ENCODE results near the gene TMCC2. TPM values are rescaled to one million over a fixed set of nuclear protein-coding genes. Genes with fewer than 3 reads are reported as not detected.
A peak's percentile ranks its signal among the peaks of the same experiment; 100 is the strongest.

The TMCC2 gene
- total RNA-seq, 1 experiment from 2014 or later = 2.7 TPM

DNA sequence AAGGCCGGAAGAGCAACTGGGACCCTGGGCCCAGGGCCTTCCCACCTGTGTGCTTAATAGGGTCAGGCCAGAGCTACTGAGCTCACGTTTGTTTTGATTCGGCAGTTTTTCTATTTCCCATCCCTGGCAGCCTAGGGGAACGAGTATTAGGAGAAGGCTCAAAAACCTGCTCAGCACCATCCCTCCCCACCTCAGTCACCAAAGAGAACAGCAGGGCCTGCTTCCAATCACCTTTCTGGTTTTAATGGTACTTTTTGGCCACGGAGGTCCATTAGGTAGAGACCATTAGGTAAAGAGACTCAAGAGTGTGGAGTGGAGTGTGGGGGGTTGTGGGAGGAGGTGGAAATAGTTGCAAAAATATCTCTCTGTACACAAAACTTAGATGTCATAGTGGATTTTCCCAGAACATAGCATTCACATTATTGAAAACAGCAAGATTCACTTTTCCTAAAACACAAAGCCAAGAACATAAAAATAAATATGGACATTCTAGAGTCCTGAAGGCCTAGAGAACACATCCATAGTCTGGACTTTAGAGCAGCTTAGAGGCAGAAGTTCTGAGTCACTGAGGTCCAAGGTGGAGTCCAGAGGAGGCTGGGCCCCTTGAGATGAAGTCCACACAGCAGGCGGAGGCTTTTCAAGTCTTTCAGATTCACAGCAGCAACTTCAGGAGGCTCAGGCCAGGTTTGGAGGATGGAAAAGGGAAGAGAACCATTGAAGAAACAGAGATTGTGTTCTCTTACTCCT, 74.3 kb downstream of the TMCC2 start:
- ATAC-seq = no peak
- intact Hi-C loops (cut with micrococcal nuclease) = no loop called here
- DNase-seq (ENCODE audit: low read depth, low spot score) = no peak

DNA sequence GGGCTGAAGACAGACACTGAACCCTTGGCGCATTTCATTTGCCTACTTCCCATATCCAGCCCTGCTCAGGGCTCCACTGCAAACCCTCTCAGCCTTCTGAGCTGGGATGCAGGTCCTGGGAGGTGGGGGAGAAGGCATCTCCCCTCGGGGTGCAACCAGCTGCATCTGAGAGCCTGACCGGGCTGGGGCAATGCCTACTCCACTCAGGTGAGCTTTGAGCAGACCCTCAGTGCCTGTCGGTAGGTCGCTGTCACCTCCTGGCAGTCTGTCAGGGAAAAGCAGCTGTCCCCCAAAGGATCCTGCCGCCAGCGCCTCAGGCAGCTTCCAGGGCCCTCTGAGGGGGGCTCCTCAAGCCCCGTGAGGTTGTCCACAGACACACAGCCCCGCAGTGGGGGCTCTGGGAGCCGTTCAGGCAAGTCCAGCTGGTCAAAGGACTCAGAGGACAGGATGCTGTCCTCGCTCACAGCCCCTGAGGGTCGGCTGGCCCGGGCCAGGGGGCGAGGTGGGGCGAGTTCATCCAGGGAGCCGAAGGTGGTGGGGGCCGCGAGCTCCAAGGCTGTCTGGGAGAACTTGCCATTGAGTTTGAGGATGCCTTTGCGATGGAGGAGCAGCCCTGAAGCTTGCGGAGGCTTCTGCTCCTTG, 75.6 kb downstream of the TMCC2 start:
- Histone ChIP-seq H3K36me3 (ENCODE audit: control insufficient read depth in 1 of 2, insufficient read depth in 2 of 2, low read length in 2 of 2) (peaks cover 2 to 8% of the 10 kb centered on the region in 2 experiments; a peak in 1 of 4 replicates), H3K4me1 (ENCODE audit: control insufficient read depth in 1 of 2, insufficient read depth in 2 of 2, low read length in 2 of 2) (peaks cover 35 to 49% of the 10 kb centered on the region in 2 experiments), H3K27ac (ENCODE audit: low read depth, low read length) (no peak overlapping the region), H4K20me1 (ENCODE audit: insufficient read depth) (no peaks in the 10 kb centered on the region), H3K9me2 (ENCODE audit: insufficient read depth) (no peaks in the 10 kb centered on the region), H3K4me2 (ENCODE audit: low read length) (no peak overlapping the region), H3K79me2 (ENCODE audit: insufficient read depth, low read length) (no peaks in the 10 kb centered on the region), H3K4me3 (replicated peaks in 1 of 2; ENCODE audit: low read depth in 1 of 2, low read length in 2 of 2) (no peak overlapping the region), H3K9me3 (ENCODE audit: control insufficient read depth in 1 of 2, insufficient read depth in 1 of 2, low read depth in 1 of 2, low read length in 2 of 2) (no peaks in the 10 kb centered on the region), H3K9ac (ENCODE audit: low read length) (no peak overlapping the region), H3K27me3 (ENCODE audit: insufficient read depth, low read length) (no peaks in the 10 kb centered on the region), H2AFZ (ENCODE audit: low read depth, low read length, poor library complexity, severe bottlenecking) (no peak overlapping the region)
- no TSS peak for BruUV-seq (replicated peaks)
- ChIA-PET CTCF (no interaction called here), POLR2A (no interaction called here), RAD21 (ENCODE audit: low non-redundant PET in 1 of 2, low total read pairs in 2 of 2, uncharacterized antibody in 2 of 2, unreplicated experiment in 2 of 2) (no interaction called here)
- intact Hi-C loops (cut with micrococcal nuclease) = no loop called here
- TF ChIP-seq POLR2A (IDR thresholded peaks at IDR 0.05; ENCODE audit: borderline replicate concordance, extremely low read depth, insufficient read depth, insufficient read length) (no peak), EZH2phosphoT487 (IDR thresholded peaks at IDR 0.05; ENCODE audit: borderline replicate concordance) (no peak), JUND (IDR thresholded peaks at IDR 0.05) (no peak), EGR1 (IDR thresholded peaks at IDR 0.05; ENCODE audit: low read depth) (no peak), ZFX (IDR thresholded peaks at IDR 0.05) (no peak), SP1 (IDR thresholded peaks at IDR 0.05; ENCODE audit: low read depth) (no peak), POLR2AphosphoS5 (IDR thresholded peaks at IDR 0.05; ENCODE audit: low read depth, low read length) (no peak), CBX3 (IDR thresholded peaks at IDR 0.05; ENCODE audit: low read depth) (no peak), FOSL1 (IDR thresholded peaks at IDR 0.05; ENCODE audit: low read depth) (no peak), YY1 (IDR thresholded peaks at IDR 0.05; ENCODE audit: extremely low read depth, insufficient replicate concordance, low read depth, low read length) (no peak), TCF7L2 (IDR thresholded peaks at IDR 0.05; ENCODE audit: borderline replicate concordance, extremely low read depth, insufficient read depth, insufficient read length) (no peak), EZH2 (IDR thresholded peaks at IDR 0.05) (no peak), RAD21 (IDR thresholded peaks at IDR 0.05; ENCODE audit: low read depth) (no peak)
- TF ChIP-seq, protein P1, sequence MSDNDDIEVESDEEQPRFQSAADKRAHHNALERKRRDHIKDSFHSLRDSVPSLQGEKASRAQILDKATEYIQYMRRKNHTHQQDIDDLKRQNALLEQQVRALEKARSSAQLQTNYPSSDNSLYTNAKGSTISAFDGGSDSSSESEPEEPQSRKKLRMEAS (IDR thresholded peaks at IDR 0.05) = no peak
- TF ChIP-seq, protein P2, sequence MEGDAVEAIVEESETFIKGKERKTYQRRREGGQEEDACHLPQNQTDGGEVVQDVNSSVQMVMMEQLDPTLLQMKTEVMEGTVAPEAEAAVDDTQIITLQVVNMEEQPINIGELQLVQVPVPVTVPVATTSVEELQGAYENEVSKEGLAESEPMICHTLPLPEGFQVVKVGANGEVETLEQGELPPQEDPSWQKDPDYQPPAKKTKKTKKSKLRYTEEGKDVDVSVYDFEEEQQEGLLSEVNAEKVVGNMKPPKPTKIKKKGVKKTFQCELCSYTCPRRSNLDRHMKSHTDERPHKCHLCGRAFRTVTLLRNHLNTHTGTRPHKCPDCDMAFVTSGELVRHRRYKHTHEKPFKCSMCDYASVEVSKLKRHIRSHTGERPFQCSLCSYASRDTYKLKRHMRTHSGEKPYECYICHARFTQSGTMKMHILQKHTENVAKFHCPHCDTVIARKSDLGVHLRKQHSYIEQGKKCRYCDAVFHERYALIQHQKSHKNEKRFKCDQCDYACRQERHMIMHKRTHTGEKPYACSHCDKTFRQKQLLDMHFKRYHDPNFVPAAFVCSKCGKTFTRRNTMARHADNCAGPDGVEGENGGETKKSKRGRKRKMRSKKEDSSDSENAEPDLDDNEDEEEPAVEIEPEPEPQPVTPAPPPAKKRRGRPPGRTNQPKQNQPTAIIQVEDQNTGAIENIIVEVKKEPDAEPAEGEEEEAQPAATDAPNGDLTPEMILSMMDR (IDR thresholded peaks at IDR 0.05 in 2 of 3, conservative IDR thresholded peaks at IDR 0.05 in 1 of 3; ENCODE audit: borderline replicate concordance in 1 of 3, insufficient read depth in 1 of 3, low read depth in 2 of 3, low read length in 2 of 3) = no peak
- DNase-seq (ENCODE audit: low read depth, low spot score) = no peak
- ATAC-seq = no peak

More for the DNA sequence above, 74.3 kb downstream of the TMCC2 start:
- no peaks in the 10 kb centered on the region for H4K20me1 ChIP-seq (ENCODE audit: insufficient read depth)
- POLR2A ChIA-PET = interaction anchor here (1.4 kb wide), 1 partner anchor 31 kb away, joined by 3 read pairs; no protein-coding TSS in a partner anchor
- H3K27me3 ChIP-seq (ENCODE audit: insufficient read depth, low read length) = no peaks in the 10 kb centered on the region
- H3K79me2 ChIP-seq (ENCODE audit: insufficient read depth, low read length) = no peaks in the 10 kb centered on the region
- no TSS peak for BruUV-seq (replicated peaks)
- H3K9me2 ChIP-seq (ENCODE audit: insufficient read depth) = no peaks in the 10 kb centered on the region
- 0 out of 4 replicates have a peak, but pooled peaks cover 2 to 4% of the 10 kb centered on the region in 2 experiments for H3K36me3 ChIP-seq (ENCODE audit: control insufficient read depth in 1 of 2, insufficient read depth in 2 of 2, low read length in 2 of 2)
- H3K4me1 ChIP-seq (ENCODE audit: control insufficient read depth in 1 of 2, insufficient read depth in 2 of 2, low read length in 2 of 2) = peaks cover 48 to 63% of the 10 kb centered on the region in 2 experiments
- RAD21 ChIA-PET (ENCODE audit: low non-redundant PET in 1 of 2, low total read pairs in 2 of 2, uncharacterized antibody in 2 of 2, unreplicated experiment in 2 of 2) = interaction anchor here in 1 of 2 experiments (1.9 kb wide), 1 partner anchor 16 kb away, joined by 7 read pairs; no protein-coding TSS in a partner anchor
- peak overlapping the region; percentile 87 for H3K4me2 ChIP-seq (ENCODE audit: low read length)
- CTCF ChIA-PET = no interaction called here
- peak overlapping the region; percentile 74 for H3K27ac ChIP-seq (ENCODE audit: low read depth, low read length)
- H3K4me3 ChIP-seq (replicated peaks in 1 of 2; ENCODE audit: low read depth in 1 of 2, low read length in 2 of 2) = peak overlapping the region in 1 of 2 experiments; percentile 48; a peak in 2 of 4 replicates
- no peak overlapping the region for H2AFZ ChIP-seq (ENCODE audit: low read depth, low read length, poor library complexity, severe bottlenecking)
- peak overlapping the region; percentile 66 for H3K9ac ChIP-seq (ENCODE audit: low read length)
- H3K9me3 ChIP-seq (ENCODE audit: control insufficient read depth in 1 of 2, insufficient read depth in 1 of 2, low read depth in 1 of 2, low read length in 2 of 2) = no peaks in the 10 kb centered on the region
- no peak for TF ChIP-seq ZNF274 (IDR thresholded peaks at IDR 0.05; ENCODE audit: low read depth, low read length)
- TF ChIP-seq, protein P1 (IDR thresholded peaks at IDR 0.05) = no peak
- no peak for TF ChIP-seq RAD21 (IDR thresholded peaks at IDR 0.05; ENCODE audit: low read depth)
- TF ChIP-seq FOSL1 (IDR thresholded peaks at IDR 0.05; ENCODE audit: low read depth) = no peak
